ENCODE data around the gene TIMM23.
"Not testable (repeated sequence)": the region's sequence is repeated elsewhere in the genome, so short reads cannot be mapped to it uniquely, and the experiment has no call there.

DNA sequence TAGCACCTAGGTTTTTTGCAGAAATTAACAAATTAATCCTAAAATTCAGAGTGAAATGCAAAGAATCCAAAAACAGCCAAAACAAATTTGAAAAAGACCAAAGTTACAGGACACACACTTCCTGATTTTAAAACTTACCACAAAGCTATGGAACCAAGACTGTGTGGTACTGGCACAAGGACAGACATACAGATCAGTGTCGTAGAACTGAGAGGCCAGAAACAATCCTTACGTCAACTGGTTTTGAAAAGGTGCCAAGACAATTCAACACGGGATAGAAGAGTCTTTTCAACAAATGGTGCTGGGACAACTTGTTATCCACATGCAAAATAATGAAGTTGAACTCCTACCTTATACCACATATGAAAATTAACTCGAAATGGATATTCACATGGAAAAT lies 26.8 kb upstream of the TIMM23 start:
- TF ChIP-seq, protein P1, sequence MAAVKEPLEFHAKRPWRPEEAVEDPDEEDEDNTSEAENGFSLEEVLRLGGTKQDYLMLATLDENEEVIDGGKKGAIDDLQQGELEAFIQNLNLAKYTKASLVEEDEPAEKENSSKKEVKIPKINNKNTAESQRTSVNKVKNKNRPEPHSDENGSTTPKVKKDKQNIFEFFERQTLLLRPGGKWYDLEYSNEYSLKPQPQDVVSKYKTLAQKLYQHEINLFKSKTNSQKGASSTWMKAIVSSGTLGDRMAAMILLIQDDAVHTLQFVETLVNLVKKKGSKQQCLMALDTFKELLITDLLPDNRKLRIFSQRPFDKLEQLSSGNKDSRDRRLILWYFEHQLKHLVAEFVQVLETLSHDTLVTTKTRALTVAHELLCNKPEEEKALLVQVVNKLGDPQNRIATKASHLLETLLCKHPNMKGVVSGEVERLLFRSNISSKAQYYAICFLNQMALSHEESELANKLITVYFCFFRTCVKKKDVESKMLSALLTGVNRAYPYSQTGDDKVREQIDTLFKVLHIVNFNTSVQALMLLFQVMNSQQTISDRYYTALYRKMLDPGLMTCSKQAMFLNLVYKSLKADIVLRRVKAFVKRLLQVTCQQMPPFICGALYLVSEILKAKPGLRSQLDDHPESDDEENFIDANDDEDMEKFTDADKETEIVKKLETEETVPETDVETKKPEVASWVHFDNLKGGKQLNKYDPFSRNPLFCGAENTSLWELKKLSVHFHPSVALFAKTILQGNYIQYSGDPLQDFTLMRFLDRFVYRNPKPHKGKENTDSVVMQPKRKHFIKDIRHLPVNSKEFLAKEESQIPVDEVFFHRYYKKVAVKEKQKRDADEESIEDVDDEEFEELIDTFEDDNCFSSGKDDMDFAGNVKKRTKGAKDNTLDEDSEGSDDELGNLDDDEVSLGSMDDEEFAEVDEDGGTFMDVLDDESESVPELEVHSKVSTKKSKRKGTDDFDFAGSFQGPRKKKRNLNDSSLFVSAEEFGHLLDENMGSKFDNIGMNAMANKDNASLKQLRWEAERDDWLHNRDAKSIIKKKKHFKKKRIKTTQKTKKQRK (IDR thresholded peaks at IDR 0.05; ENCODE audit: low read depth, low read length), result not testable (repeated sequence)
- TF ChIP-seq SIN3A (IDR thresholded peaks at IDR 0.05; ENCODE audit: low read depth, low read length); MXI1 (IDR thresholded peaks at IDR 0.05; ENCODE audit: low read depth, low read length); MYC (IDR thresholded peaks at IDR 0.05; ENCODE audit: insufficient read depth, insufficient read length, insufficient replicate concordance, low read length, severe bottlenecking); SP1 (IDR thresholded peaks at IDR 0.05; ENCODE audit: low read depth, low read length); BRCA1 (IDR thresholded peaks at IDR 0.05; ENCODE audit: low read depth, low read length); ZNF24 (IDR thresholded peaks at IDR 0.05); IKZF1 (conservative IDR thresholded peaks at IDR 0.05); SREBF1 (IDR thresholded peaks at IDR 0.05; ENCODE audit: low read length); EZH2 (IDR thresholded peaks at IDR 0.05; ENCODE audit: borderline replicate concordance, control insufficient read depth, low read depth, low read length): not testable (repeated sequence)
- TF ChIP-seq, protein P2, sequence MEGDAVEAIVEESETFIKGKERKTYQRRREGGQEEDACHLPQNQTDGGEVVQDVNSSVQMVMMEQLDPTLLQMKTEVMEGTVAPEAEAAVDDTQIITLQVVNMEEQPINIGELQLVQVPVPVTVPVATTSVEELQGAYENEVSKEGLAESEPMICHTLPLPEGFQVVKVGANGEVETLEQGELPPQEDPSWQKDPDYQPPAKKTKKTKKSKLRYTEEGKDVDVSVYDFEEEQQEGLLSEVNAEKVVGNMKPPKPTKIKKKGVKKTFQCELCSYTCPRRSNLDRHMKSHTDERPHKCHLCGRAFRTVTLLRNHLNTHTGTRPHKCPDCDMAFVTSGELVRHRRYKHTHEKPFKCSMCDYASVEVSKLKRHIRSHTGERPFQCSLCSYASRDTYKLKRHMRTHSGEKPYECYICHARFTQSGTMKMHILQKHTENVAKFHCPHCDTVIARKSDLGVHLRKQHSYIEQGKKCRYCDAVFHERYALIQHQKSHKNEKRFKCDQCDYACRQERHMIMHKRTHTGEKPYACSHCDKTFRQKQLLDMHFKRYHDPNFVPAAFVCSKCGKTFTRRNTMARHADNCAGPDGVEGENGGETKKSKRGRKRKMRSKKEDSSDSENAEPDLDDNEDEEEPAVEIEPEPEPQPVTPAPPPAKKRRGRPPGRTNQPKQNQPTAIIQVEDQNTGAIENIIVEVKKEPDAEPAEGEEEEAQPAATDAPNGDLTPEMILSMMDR (IDR thresholded peaks at IDR 0.05 in 2 of 3, conservative IDR thresholded peaks at IDR 0.05 in 1 of 3; ENCODE audit: control insufficient read depth in 2 of 3, extremely low read depth in 1 of 3, insufficient read depth in 1 of 3, low read depth in 3 of 3, low read length in 3 of 3), result not testable (repeated sequence)
- TF ChIP-seq, protein P3, sequence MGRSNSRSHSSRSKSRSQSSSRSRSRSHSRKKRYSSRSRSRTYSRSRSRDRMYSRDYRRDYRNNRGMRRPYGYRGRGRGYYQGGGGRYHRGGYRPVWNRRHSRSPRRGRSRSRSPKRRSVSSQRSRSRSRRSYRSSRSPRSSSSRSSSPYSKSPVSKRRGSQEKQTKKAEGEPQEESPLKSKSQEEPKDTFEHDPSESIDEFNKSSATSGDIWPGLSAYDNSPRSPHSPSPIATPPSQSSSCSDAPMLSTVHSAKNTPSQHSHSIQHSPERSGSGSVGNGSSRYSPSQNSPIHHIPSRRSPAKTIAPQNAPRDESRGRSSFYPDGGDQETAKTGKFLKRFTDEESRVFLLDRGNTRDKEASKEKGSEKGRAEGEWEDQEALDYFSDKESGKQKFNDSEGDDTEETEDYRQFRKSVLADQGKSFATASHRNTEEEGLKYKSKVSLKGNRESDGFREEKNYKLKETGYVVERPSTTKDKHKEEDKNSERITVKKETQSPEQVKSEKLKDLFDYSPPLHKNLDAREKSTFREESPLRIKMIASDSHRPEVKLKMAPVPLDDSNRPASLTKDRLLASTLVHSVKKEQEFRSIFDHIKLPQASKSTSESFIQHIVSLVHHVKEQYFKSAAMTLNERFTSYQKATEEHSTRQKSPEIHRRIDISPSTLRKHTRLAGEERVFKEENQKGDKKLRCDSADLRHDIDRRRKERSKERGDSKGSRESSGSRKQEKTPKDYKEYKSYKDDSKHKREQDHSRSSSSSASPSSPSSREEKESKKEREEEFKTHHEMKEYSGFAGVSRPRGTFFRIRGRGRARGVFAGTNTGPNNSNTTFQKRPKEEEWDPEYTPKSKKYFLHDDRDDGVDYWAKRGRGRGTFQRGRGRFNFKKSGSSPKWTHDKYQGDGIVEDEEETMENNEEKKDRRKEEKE (IDR thresholded peaks at IDR 0.05), result not testable (repeated sequence)
- TF ChIP-seq, protein P4, sequence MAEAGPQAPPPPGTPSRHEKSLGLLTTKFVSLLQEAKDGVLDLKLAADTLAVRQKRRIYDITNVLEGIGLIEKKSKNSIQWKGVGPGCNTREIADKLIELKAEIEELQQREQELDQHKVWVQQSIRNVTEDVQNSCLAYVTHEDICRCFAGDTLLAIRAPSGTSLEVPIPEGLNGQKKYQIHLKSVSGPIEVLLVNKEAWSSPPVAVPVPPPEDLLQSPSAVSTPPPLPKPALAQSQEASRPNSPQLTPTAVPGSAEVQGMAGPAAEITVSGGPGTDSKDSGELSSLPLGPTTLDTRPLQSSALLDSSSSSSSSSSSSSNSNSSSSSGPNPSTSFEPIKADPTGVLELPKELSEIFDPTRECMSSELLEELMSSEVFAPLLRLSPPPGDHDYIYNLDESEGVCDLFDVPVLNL (IDR thresholded peaks at IDR 0.05; ENCODE audit: low read depth, low read length), result not testable (repeated sequence)
- TF ChIP-seq, protein P5, sequence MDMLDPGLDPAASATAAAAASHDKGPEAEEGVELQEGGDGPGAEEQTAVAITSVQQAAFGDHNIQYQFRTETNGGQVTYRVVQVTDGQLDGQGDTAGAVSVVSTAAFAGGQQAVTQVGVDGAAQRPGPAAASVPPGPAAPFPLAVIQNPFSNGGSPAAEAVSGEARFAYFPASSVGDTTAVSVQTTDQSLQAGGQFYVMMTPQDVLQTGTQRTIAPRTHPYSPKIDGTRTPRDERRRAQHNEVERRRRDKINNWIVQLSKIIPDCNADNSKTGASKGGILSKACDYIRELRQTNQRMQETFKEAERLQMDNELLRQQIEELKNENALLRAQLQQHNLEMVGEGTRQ (IDR thresholded peaks at IDR 0.05; ENCODE audit: borderline replicate concordance, low read depth, low read length), result not testable (repeated sequence)
